A172 (cell line): ENCODE results near the gene AGAP1. TPM values are rescaled to one million over a fixed set of nuclear protein-coding genes. Genes with fewer than 3 reads are reported as not detected.

Experiments used
- DNase-seq: peaks from one replicate; pipeline ENCODE4 v3.0.0-alpha.2; 2015; ENCODE audit warnings: low spot score
- total RNA-seq: library from RNA; depleted of rRNA; stranded (reverse); fragments of >200 nt; shearing (Covaris generic); gene quantifications from 2 replicates; pipeline ENCODE4 v1.2.3, GENCODE V29; 2014

The AGAP1 gene
- total RNA-seq, 1 experiment from 2014 or later = 13.9 TPM

- DNase-seq = no peak
Measured at GRCh38 chr2:235863414-235863813, 369.6 kb downstream of the AGAP1 start.

- no peak for DNase-seq
Measured at GRCh38 chr2:235864302-235864701, 370.5 kb downstream of the AGAP1 start.

- no peak for DNase-seq
Measured at GRCh38 chr2:235864733-235865515, 371.1 kb downstream of the AGAP1 start.

GRCh38 chr2:235866373-235866772 is 372.5 kb downstream of the AGAP1 start:
- no peak for DNase-seq

- DNase-seq = no peak
Measured at GRCh38 chr2:235868224-235868623, 374.4 kb downstream of the AGAP1 start.

- DNase-seq = no peak
Measured at GRCh38 chr2:235868645-235869044, 374.8 kb downstream of the AGAP1 start.

- DNase-seq = no peak
Measured at GRCh38 chr2:235870515-235870914, 376.7 kb downstream of the AGAP1 start.

GRCh38 chr2:235876099-235876679 is 382.3 kb downstream of the AGAP1 start:
- no peak for DNase-seq

- no peak for DNase-seq
Measured at GRCh38 chr2:235877275-235877802, 383.5 kb downstream of the AGAP1 start.

- no peak for DNase-seq
Measured at GRCh38 chr2:235879116-235879515, 385.3 kb downstream of the AGAP1 start.

GRCh38 chr2:235883675-235884074 is 389.8 kb downstream of the AGAP1 start:
- DNase-seq = no peak

GRCh38 chr2:235889302-235889630 is 395.4 kb downstream of the AGAP1 start:
- DNase-seq = no peak

GRCh38 chr2:235893129-235893698 is 399.4 kb downstream of the AGAP1 start:
- no peak for DNase-seq

- no peak for DNase-seq
Measured at GRCh38 chr2:235894839-235895238, 401.0 kb downstream of the AGAP1 start.

- DNase-seq = no peak
Measured at GRCh38 chr2:235896061-235896460, 402.2 kb downstream of the AGAP1 start.

- no peak for DNase-seq
Measured at GRCh38 chr2:235897992-235898391, 404.1 kb downstream of the AGAP1 start.

GRCh38 chr2:235898766-235899165 is 404.9 kb downstream of the AGAP1 start:
- DNase-seq = no peak

- no peak for DNase-seq
Measured at GRCh38 chr2:235900631-235901030, 406.8 kb downstream of the AGAP1 start.

GRCh38 chr2:235901243-235901642 is 407.4 kb downstream of the AGAP1 start:
- DNase-seq = no peak

GRCh38 chr2:235903782-235904584 is 410.1 kb downstream of the AGAP1 start:
- DNase-seq = no peak

- no peak for DNase-seq
Measured at GRCh38 chr2:235904585-235904931, 410.7 kb downstream of the AGAP1 start.

GRCh38 chr2:235908826-235909225 is 415.0 kb downstream of the AGAP1 start:
- no peak for DNase-seq
